ENCODE measurements around the gene CHSY1. TPM values are rescaled to one million over a fixed set of nuclear protein-coding genes. Genes with fewer than 3 reads are reported as not detected.

The CHSY1 gene
- total RNA-seq, 2 experiments from 2014 or later: 5.8 to 6.7 TPM

DNA sequence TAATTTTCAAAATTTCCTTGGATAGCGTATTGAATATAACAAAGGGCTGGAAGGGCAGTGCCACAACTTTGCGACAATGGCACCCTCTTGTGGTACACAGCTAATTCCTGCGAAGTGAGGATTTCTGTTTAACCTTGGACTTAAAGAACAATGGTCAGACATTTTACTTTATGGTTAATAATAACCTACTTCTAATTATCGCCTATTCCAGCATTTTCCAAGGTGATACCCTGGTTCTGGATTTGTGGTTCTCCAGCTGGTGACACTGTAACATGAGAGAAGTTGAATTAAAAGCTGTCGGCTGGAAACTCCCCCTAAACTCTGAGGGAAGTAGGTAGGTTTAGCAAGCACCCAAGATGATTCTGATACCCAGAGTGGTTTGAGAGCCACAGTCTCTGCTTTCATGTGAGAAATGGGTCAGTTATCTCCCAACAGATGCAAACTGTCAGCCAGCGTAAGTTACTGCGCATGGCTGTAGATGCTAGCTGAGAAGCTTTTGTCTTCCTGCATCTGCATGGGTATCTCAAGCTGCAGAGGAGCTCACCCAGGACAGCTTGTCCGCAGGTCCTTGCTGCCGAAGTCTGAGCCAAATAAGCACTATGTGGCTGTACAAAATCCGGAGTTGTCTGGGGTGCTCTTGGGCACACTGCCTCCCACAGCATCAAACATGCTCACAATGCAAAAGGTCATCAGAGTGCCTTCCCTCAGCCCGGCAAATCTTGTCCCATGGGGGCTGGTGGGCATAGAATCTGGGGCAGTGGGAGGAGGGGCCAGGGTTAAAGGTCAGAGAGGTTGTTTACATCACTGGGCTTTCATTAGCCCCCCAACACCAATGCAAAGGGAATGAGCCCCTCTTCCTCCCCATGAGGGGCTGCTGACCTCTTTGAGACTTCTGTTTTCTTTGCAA, 6.6 kb upstream of the CHSY1 start:
- Mint-ChIP-seq H3K4me3 (peak overlapping the region; percentile 25), H3K36me3 (ENCODE audit: low read depth) (no peaks in the 10 kb centered on the region), H3K9me3 (no peaks in the 10 kb centered on the region), H3K4me1 (ENCODE audit: low read depth) (peaks cover 5% of the 10 kb centered on the region), H3K27me3 (peaks cover 26% of the 10 kb centered on the region), H3K27ac (no peak overlapping the region)
- H3K9me3 ChIP-seq (ENCODE audit: control insufficient read depth in 1 of 2, insufficient read depth in 1 of 2, low read length in 2 of 2): no peaks in the 10 kb centered on the region
- H3K4me1 ChIP-seq (ENCODE audit: insufficient read depth, low read length): no peaks in the 10 kb centered on the region
- peak; percentile 93 for TF ChIP-seq CTCF (IDR thresholded peaks at IDR 0.05)
- peak in 12 of 14 experiments; percentile 29 to 81 (median 44) for DNase-seq
- no peak overlapping the region for H3K27ac ChIP-seq (ENCODE audit: low read depth in 1 of 2, low read length in 2 of 2)
- intact Hi-C loops (cut with DNase I, micrococcal nuclease): loop anchor here (1.0 to 10.0 kb wide), 6 partner anchors 169 to 1334 kb away; partner anchors contain the start of genes ASB7 (in 1 of the 2) and LINS1 (in 1 of the 2)
- no peak overlapping the region for H3K4me3 ChIP-seq (ENCODE audit: low read length)
- ChIA-PET POLR2A (interaction anchor here (0.7 to 1.2 kb wide), 2 partner anchors 9 to 11 kb away, joined by 3 read pairs; no protein-coding TSS in a partner anchor), CTCF (interaction anchor here (0.8 to 1.6 kb wide), 12 partner anchors 9 to 340 kb away, joined by 3 to 9 read pairs (median 4); no protein-coding TSS in a partner anchor)
- H3K36me3 ChIP-seq (ENCODE audit: insufficient read depth, low read length): no peaks in the 10 kb centered on the region
- H3K27me3 ChIP-seq (ENCODE audit: control insufficient read depth in 1 of 2, insufficient read depth in 2 of 2, low read length in 2 of 2): peaks cover 0 to 5% of the 10 kb centered on the region in 2 experiments
- ATAC-seq (ENCODE audit: poor library complexity): peak; percentile 62

GRCh38 chr15:101256757-101257156, 4.9 kb upstream of the CHSY1 start:
- Mint-ChIP-seq H3K4me1 (ENCODE audit: low read depth) (peaks cover 15% of the 10 kb centered on the region), H3K27ac (no peak overlapping the region), H3K9me3 (no peaks in the 10 kb centered on the region), H3K27me3 (peaks cover 20% of the 10 kb centered on the region), H3K36me3 (ENCODE audit: low read depth) (peaks cover 5% of the 10 kb centered on the region), H3K4me3 (no peak overlapping the region)
- Histone ChIP-seq H3K4me3 (ENCODE audit: low read length) (no peak overlapping the region), H3K9me3 (ENCODE audit: control insufficient read depth in 1 of 2, insufficient read depth in 1 of 2, low read length in 2 of 2) (no peaks in the 10 kb centered on the region), H3K27ac (ENCODE audit: low read depth in 1 of 2, low read length in 2 of 2) (no peak overlapping the region), H3K27me3 (ENCODE audit: control insufficient read depth in 1 of 2, insufficient read depth in 2 of 2, low read length in 2 of 2) (peaks cover 0 to 5% of the 10 kb centered on the region in 2 experiments), H3K36me3 (ENCODE audit: insufficient read depth, low read length) (no peaks in the 10 kb centered on the region), H3K4me1 (ENCODE audit: insufficient read depth, low read length) (peaks cover 5% of the 10 kb centered on the region)
- DNase-seq (peak in 2 of 14 experiments; percentile 21 to 33), ATAC-seq (ENCODE audit: poor library complexity) (no peak)
- ChIA-PET CTCF (interaction anchor here (0.7 to 1.5 kb wide), 6 partner anchors 12 to 248 kb away, joined by 3 to 4 read pairs (median 3); no protein-coding TSS in a partner anchor), POLR2A (no interaction called here)
- no peak for TF ChIP-seq CTCF (IDR thresholded peaks at IDR 0.05)
- intact Hi-C loops (cut with DNase I, micrococcal nuclease): loop anchor here (5.0 to 10.0 kb wide), 3 partner anchors 629 to 1332 kb away; partner anchors contain the start of genes ASB7 (in 1 of the 2) and LINS1 (in 1 of the 2)

DNA sequence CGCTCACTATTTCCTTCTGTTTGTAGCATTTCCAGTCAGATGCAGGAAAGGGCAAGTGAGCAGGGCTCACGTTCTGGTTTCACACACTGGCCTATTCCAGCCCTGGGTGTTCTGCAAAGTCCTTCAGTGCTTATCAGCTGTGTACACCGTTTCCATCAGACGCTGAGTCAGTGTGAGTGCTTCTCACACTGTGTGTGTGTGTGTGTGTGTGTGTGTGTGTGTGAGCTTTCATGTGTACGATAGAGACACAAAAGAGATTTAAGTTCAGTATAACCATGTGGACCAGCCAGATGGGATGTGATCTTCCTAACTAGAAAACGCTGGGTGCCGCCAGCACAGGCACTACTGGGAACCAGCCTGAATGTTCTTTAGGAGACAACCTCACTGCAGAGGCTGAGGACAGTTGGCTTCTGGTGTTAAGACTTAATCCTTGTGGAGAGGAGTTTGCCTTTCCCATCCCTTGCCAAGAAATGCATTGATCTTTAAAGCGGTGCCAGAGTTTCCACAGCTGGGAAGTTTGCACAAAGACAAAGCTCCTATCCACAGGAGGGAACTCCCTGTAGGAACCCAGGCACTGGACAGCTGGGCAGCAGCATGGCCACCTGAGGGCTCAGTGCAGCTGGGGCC, 3.9 kb upstream of the CHSY1 start:
- H3K36me3 ChIP-seq (ENCODE audit: insufficient read depth, low read length): no peaks in the 10 kb centered on the region
- H3K4me3 ChIP-seq (ENCODE audit: low read length): no peak overlapping the region
- peaks cover 0 to 5% of the 10 kb centered on the region in 2 experiments for H3K27me3 ChIP-seq (ENCODE audit: control insufficient read depth in 1 of 2, insufficient read depth in 2 of 2, low read length in 2 of 2)
- intact Hi-C loops (cut with DNase I, micrococcal nuclease): loop anchor here (5.0 to 10.0 kb wide), 3 partner anchors 628 to 1331 kb away; partner anchors contain the start of genes ASB7 (in 1 of the 2) and LINS1 (in 1 of the 2)
- no peak overlapping the region for H3K27ac ChIP-seq (ENCODE audit: low read depth in 1 of 2, low read length in 2 of 2)
- CTCF ChIA-PET: interaction anchor here (1.0 to 1.5 kb wide), 4 partner anchors 84 to 247 kb away, joined by 3 to 4 read pairs (median 3); no protein-coding TSS in a partner anchor
- Mint-ChIP-seq H3K27ac (no peak overlapping the region), H3K4me1 (ENCODE audit: low read depth) (peaks cover 16% of the 10 kb centered on the region), H3K27me3 (peaks cover 20% of the 10 kb centered on the region), H3K9me3 (no peaks in the 10 kb centered on the region), H3K4me3 (no peak overlapping the region), H3K36me3 (ENCODE audit: low read depth) (peaks cover 7% of the 10 kb centered on the region)
- peaks cover 7% of the 10 kb centered on the region for H3K4me1 ChIP-seq (ENCODE audit: insufficient read depth, low read length)
- ATAC-seq (ENCODE audit: poor library complexity): no peak
- TF ChIP-seq CTCF (IDR thresholded peaks at IDR 0.05): no peak
- no peak for DNase-seq
- POLR2A ChIA-PET: no interaction called here
- no peaks in the 10 kb centered on the region for H3K9me3 ChIP-seq (ENCODE audit: control insufficient read depth in 1 of 2, insufficient read depth in 1 of 2, low read length in 2 of 2)
